NB4 (cell line): ENCODE results near the gene NOLC1.

Experiments
- DNase-seq: peaks from one replicate; pipeline ENCODE4 v3.0.0; 2010; ENCODE audit warnings: low read depth
- H3K4me3 ChIP-seq: one replicate; pipeline ENCODE4 v1.5.1; 2011; ENCODE audit warnings: mild to moderate bottlenecking, low read depth, low read length, moderate library complexity
- CTCF ChIP-seq: IDR thresholded peaks from one replicate; pipeline ENCODE4 v1.5.1; 2012; ENCODE audit warnings: low read depth, low read length
- MAX ChIP-seq: IDR thresholded peaks from 2 replicates; pipeline ENCODE4 v1.6.1; 2011; ENCODE audit warnings: low read depth, low read length
- MYC ChIP-seq: IDR thresholded peaks from 2 replicates; pipeline ENCODE4 v1.6.1; 2011; ENCODE audit warnings: low read depth, low read length
- POLR2A ChIP-seq: IDR thresholded peaks from 2 replicates; pipeline ENCODE4 v1.6.1; 2011; ENCODE audit warnings: mild to moderate bottlenecking; ENCODE audit not compliant: insufficient read length; ENCODE audit errors: extremely low read depth

NOLC1 gene

GRCh38 chr10:102140218-102140617, 12.0 kb upstream of the NOLC1 start:
- no peak for DNase-seq
- H3K4me3 ChIP-seq: no peak overlapping the region
- TF ChIP-seq MYC: no peak
- no peak for TF ChIP-seq MAX
- TF ChIP-seq POLR2A: no peak
- TF ChIP-seq CTCF: no peak

GRCh38 chr10:102140913-102141540, 11.2 kb upstream of the NOLC1 start:
- no peak for DNase-seq
- no peak overlapping the region for H3K4me3 ChIP-seq
- no peak for TF ChIP-seq POLR2A
- TF ChIP-seq MYC: no peak
- TF ChIP-seq MAX: no peak
- no peak for TF ChIP-seq CTCF

- no peak overlapping the region for H3K4me3 ChIP-seq
- DNase-seq: no peak
- TF ChIP-seq MYC: no peak
- TF ChIP-seq POLR2A: peak; percentile 18
- no peak for TF ChIP-seq MAX
- TF ChIP-seq CTCF: no peak
Observed at GRCh38 chr10:102141583-102142107, 10.5 kb upstream of the NOLC1 start.

- TF ChIP-seq CTCF (no peak), POLR2A (no peak), MYC (no peak), MAX (no peak)
- DNase-seq: no peak
- no peak overlapping the region for H3K4me3 ChIP-seq
Observed at GRCh38 chr10:102146971-102147428, 5.2 kb upstream of the NOLC1 start.

GRCh38 chr10:102147561-102147960, 4.6 kb upstream of the NOLC1 start:
- TF ChIP-seq CTCF (no peak), MYC (no peak), MAX (no peak), POLR2A (no peak)
- no peak overlapping the region for H3K4me3 ChIP-seq
- DNase-seq: no peak
